ENCODE measurements around the gene PKNOX2.

Gene PKNOX2

GRCh38 chr11:125341676-125342075, 177.1 kb downstream of the PKNOX2 start:
- no peak for DNase-seq (ENCODE audit: low spot score)

GRCh38 chr11:125342281-125342930, 177.9 kb downstream of the PKNOX2 start:
- no peak for DNase-seq (ENCODE audit: low spot score)

GRCh38 chr11:125343086-125343717, 178.7 kb downstream of the PKNOX2 start:
- no peak for DNase-seq (ENCODE audit: low spot score)

- DNase-seq (ENCODE audit: low spot score): no peak
Observed at GRCh38 chr11:125343718-125344131, 179.2 kb downstream of the PKNOX2 start.

GRCh38 chr11:125344846-125345420, 180.4 kb downstream of the PKNOX2 start:
- DNase-seq (ENCODE audit: low spot score): no peak

- no peak for DNase-seq (ENCODE audit: low spot score)
Observed at GRCh38 chr11:125345421-125346178, 181.0 kb downstream of the PKNOX2 start.

GRCh38 chr11:125346179-125346530, 181.6 kb downstream of the PKNOX2 start:
- no peak for DNase-seq (ENCODE audit: low spot score)

- no peak for DNase-seq (ENCODE audit: low spot score)
Observed at GRCh38 chr11:125346565-125347260, 182.2 kb downstream of the PKNOX2 start.

- DNase-seq (ENCODE audit: low spot score): no peak
Observed at GRCh38 chr11:125347261-125347585, 182.7 kb downstream of the PKNOX2 start.

GRCh38 chr11:125348141-125348651, 183.6 kb downstream of the PKNOX2 start:
- DNase-seq (ENCODE audit: low spot score): no peak

- DNase-seq (ENCODE audit: low spot score): peak; percentile 17
Observed at GRCh38 chr11:125348674-125349309, 184.2 kb downstream of the PKNOX2 start.

GRCh38 chr11:125350206-125351032, 185.9 kb downstream of the PKNOX2 start:
- DNase-seq (ENCODE audit: low spot score): no peak

- DNase-seq (ENCODE audit: low spot score): no peak
Observed at GRCh38 chr11:125351033-125351867, 186.7 kb downstream of the PKNOX2 start.

GRCh38 chr11:125351868-125352250, 187.3 kb downstream of the PKNOX2 start:
- no peak for DNase-seq (ENCODE audit: low spot score)

GRCh38 chr11:125356797-125357196, 192.2 kb downstream of the PKNOX2 start:
- no peak for DNase-seq (ENCODE audit: low spot score)

- DNase-seq (ENCODE audit: low spot score): no peak
Observed at GRCh38 chr11:125357551-125357950, 193.0 kb downstream of the PKNOX2 start.

- no peak for DNase-seq (ENCODE audit: low spot score)
Observed at GRCh38 chr11:125358254-125358840, 193.8 kb downstream of the PKNOX2 start.

GRCh38 chr11:125359130-125359529, 194.6 kb downstream of the PKNOX2 start:
- no peak for DNase-seq (ENCODE audit: low spot score)

GRCh38 chr11:125360066-125360465, 195.5 kb downstream of the PKNOX2 start:
- DNase-seq (ENCODE audit: low spot score): no peak

Measured in CD4-positive, alpha-beta T cell treated with Interleukin-6 at 100 ng/mL for 8 hours (primary cell).